Activated T-cell treated with anti-CD3 and anti-CD28 coated beads for 1 hour (primary cell): ENCODE data around the gene NAP1L1.

Experiments used
- DNase-seq: peaks from one replicate; pipeline ENCODE4 v3.0.0-alpha.2; 2020; ENCODE audit warnings: low read depth

NAP1L1 gene

GRCh38 chr12:76040461-76040860, 44.0 kb downstream of the NAP1L1 start:
- no peak for DNase-seq

GRCh38 chr12:76038176-76038575, 46.3 kb downstream of the NAP1L1 start:
- no peak for DNase-seq

- no peak for DNase-seq
Measured at GRCh38 chr12:76037130-76038103, 47.1 kb downstream of the NAP1L1 start.

GRCh38 chr12:76035045-76035444, 49.4 kb downstream of the NAP1L1 start:
- no peak for DNase-seq

GRCh38 chr12:76033081-76034011, 51.1 kb downstream of the NAP1L1 start:
- DNase-seq = no peak

- DNase-seq = no peak
Measured at GRCh38 chr12:76032043-76032981, 52.2 kb downstream of the NAP1L1 start.

- DNase-seq = peak; percentile 84
Measured at GRCh38 chr12:76031414-76032042, 53.0 kb downstream of the NAP1L1 start, which contains the start of gene PHLDA1. PHLDA1 (minus strand) TSS chr12:76031776.

GRCh38 chr12:76031081-76031413, 53.4 kb downstream of the NAP1L1 start:
- DNase-seq = no peak

- DNase-seq = no peak
Measured at GRCh38 chr12:76030341-76031080, 54.0 kb downstream of the NAP1L1 start.

- DNase-seq = no peak
Measured at GRCh38 chr12:76029982-76030340, 54.5 kb downstream of the NAP1L1 start.

GRCh38 chr12:76028571-76029277, 55.8 kb downstream of the NAP1L1 start:
- no peak for DNase-seq

- no peak for DNase-seq
Measured at GRCh38 chr12:76026643-76027063, 57.8 kb downstream of the NAP1L1 start.

GRCh38 chr12:76025601-76026575, 58.6 kb downstream of the NAP1L1 start:
- DNase-seq = no peak

GRCh38 chr12:76024942-76025600, 59.4 kb downstream of the NAP1L1 start:
- DNase-seq = no peak

GRCh38 chr12:76024102-76024781, 60.2 kb downstream of the NAP1L1 start:
- DNase-seq = no peak

- DNase-seq = no peak
Measured at GRCh38 chr12:76023069-76023690, 61.3 kb downstream of the NAP1L1 start.

GRCh38 chr12:76022506-76022905, 62.0 kb downstream of the NAP1L1 start:
- DNase-seq = no peak
